PC-9 (cell line): ENCODE results near the gene LRG1. TPM values are rescaled to one million over a fixed set of nuclear protein-coding genes. Genes with fewer than 3 reads are reported as not detected.

Experiments
- BruUV-seq: library from RNA; stranded (reverse); fragments of 400-500 nt; replicated peaks from 2 replicates; lab custom pipeline; 2021; lab: Mats Ljungman, UMichigan
- CTCF ChIA-PET: fragments of 300-600 bp; sonication (Branson Sonifier 250); formaldehyde crosslinking; loops from one replicate; lab custom pipeline; 2022; ENCODE audit warnings: antibody characterized with exemption; lab: Charles Lee
- POLR2A ChIA-PET: fragments of 300-600 bp; sonication (Branson Sonifier 250); formaldehyde crosslinking; loops from one replicate; lab custom pipeline; 2022; ENCODE audit warnings: antibody characterized with exemption; ENCODE audit not compliant: unreplicated experiment; lab: Charles Lee
- DNase-seq, 2 experiments: peaks; one replicate each; pipeline versions ENCODE4 v3.0.0 to v3.0.0-alpha.2; 2015 to 2022; ENCODE audit warnings: mixed read lengths in 1 of 2
- H2AFZ ChIP-seq: fragments of 200-600 bp; sonication (generic); 2 replicates; pipeline ENCODE4 v1.8.1; 2017; ENCODE audit warnings: antibody characterized with exemption
- H3F3A ChIP-seq: fragments of 200-600 bp; sonication (generic); 2 replicates; pipeline ENCODE4 v1.8.1; 2017; ENCODE audit warnings: antibody characterized with exemption, mild to moderate bottlenecking, low read depth; ENCODE audit not compliant: insufficient read depth
- H3K27ac ChIP-seq: fragments of 200-600 bp; sonication (generic); 2 replicates; pipeline ENCODE4 v1.6.1; 2016; ENCODE audit warnings: mixed run types
- H3K27me3 ChIP-seq: fragments of 200-600 bp; sonication (generic); 2 replicates; pipeline ENCODE4 v1.6.1; 2016; ENCODE audit warnings: low read depth, mixed run types; ENCODE audit not compliant: insufficient read depth
- H3K36me3 ChIP-seq: fragments of 200-600 bp; sonication (generic); 2 replicates; pipeline ENCODE4 v1.6.1; 2016; ENCODE audit warnings: low read depth, mixed run types
- H3K4me1 ChIP-seq: fragments of 200-600 bp; sonication (generic); replicated peaks from 2 replicates; pipeline ENCODE4 v1.6.1; 2016; ENCODE audit warnings: mixed run types; ENCODE audit not compliant: insufficient read depth
- H3K4me2 ChIP-seq: fragments of 200-600 bp; sonication (generic); 2 replicates; pipeline ENCODE4 v1.6.1; 2017; ENCODE audit warnings: mixed run types
- H3K4me3 ChIP-seq: fragments of 200-600 bp; sonication (generic); 2 replicates; pipeline ENCODE4 v1.6.1; 2016; ENCODE audit warnings: mixed run types
- H3K79me2 ChIP-seq: fragments of 200-600 bp; sonication (generic); 2 replicates; pipeline ENCODE4 v1.6.1; 2017; ENCODE audit warnings: low read depth, mixed run types
- H3K9me2 ChIP-seq: fragments of 200-600 bp; sonication (generic); 2 replicates; pipeline ENCODE4 v1.8.1; 2017; ENCODE audit warnings: mild to moderate bottlenecking; ENCODE audit not compliant: insufficient read depth
- H3K9me3 ChIP-seq: fragments of 200-600 bp; sonication (generic); 2 replicates; pipeline ENCODE4 v1.8.1; 2016; ENCODE audit warnings: low read depth; ENCODE audit not compliant: insufficient read depth
- H4K20me1 ChIP-seq: fragments of 200-600 bp; sonication (generic); 2 replicates; pipeline ENCODE4 v1.8.1; 2017; ENCODE audit not compliant: insufficient read depth
- EZH2 ChIP-seq: fragments of 200-600 bp; sonication (generic); IDR thresholded peaks from 2 replicates; pipeline ENCODE4 v1.8.0; 2017; ENCODE audit warnings: antibody characterized with exemption, low read depth
- intact Hi-C: fragments of 100-400 bp; cut with micrococcal nuclease; formaldehyde crosslinking; loops from one replicate; pipeline ENCODE4 v1.10.0; 2022; ENCODE audit not compliant: unreplicated experiment
- total RNA-seq: library from RNA; stranded (reverse); gene quantifications from 2 replicates; pipeline ENCODE4 v1.2.3, GENCODE V29; 2021
- TF ChIP-seq, protein P1 (sequence below): fragments of 200-600 bp; sonication (generic); conservative IDR thresholded peaks from 2 replicates; pipeline ENCODE4 v1.6.1; 2017; ENCODE audit warnings: mixed run types, antibody characterized with exemption, mild to moderate bottlenecking, moderate library complexity

Gene LRG1
- total RNA-seq, 1 experiment from 2014 or later = 25.6 TPM

DNA sequence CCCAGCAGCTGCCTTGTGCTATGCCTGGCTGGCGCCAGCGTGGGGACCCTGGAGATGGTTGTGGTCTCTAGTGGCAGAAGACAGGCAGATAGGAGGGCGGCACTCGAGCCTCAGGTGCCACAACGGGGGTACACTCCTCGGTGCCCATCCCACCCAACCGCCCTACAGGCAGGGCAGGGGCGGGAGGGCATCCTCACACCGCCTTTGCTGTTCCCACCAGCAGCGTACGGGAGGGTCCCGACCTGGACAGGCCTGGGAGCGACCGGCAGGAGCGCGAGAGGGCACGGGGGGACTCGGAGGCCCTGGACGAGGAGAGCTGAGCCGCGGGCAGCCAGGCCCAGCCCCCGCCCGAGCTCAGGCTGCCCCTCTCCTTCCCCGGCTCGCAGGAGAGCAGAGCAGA lies 38.1 kb downstream of the LRG1 start:
- Histone ChIP-seq H3K36me3 (no peaks in the 10 kb centered on the region), H3K27ac (no peak overlapping the region), H3K79me2 (no peaks in the 10 kb centered on the region), H3K9me3 (no peaks in the 10 kb centered on the region), H4K20me1 (no peaks in the 10 kb centered on the region), H2AFZ (no peak overlapping the region), H3K9me2 (no peaks in the 10 kb centered on the region), H3F3A (no peaks in the 10 kb centered on the region), H3K4me3 (no peak overlapping the region), H3K4me1 (no peaks in the 10 kb centered on the region), H3K4me2 (no peak overlapping the region), H3K27me3 (no peaks in the 10 kb centered on the region)
- BruUV-seq = no TSS peak
- no peak for TF ChIP-seq EZH2
- TF ChIP-seq, protein P1, sequence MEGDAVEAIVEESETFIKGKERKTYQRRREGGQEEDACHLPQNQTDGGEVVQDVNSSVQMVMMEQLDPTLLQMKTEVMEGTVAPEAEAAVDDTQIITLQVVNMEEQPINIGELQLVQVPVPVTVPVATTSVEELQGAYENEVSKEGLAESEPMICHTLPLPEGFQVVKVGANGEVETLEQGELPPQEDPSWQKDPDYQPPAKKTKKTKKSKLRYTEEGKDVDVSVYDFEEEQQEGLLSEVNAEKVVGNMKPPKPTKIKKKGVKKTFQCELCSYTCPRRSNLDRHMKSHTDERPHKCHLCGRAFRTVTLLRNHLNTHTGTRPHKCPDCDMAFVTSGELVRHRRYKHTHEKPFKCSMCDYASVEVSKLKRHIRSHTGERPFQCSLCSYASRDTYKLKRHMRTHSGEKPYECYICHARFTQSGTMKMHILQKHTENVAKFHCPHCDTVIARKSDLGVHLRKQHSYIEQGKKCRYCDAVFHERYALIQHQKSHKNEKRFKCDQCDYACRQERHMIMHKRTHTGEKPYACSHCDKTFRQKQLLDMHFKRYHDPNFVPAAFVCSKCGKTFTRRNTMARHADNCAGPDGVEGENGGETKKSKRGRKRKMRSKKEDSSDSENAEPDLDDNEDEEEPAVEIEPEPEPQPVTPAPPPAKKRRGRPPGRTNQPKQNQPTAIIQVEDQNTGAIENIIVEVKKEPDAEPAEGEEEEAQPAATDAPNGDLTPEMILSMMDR = no peak
- ChIA-PET POLR2A (no interaction called here), CTCF (no interaction called here)
- no peak for DNase-seq
- intact Hi-C loops = no loop called here

DNA sequence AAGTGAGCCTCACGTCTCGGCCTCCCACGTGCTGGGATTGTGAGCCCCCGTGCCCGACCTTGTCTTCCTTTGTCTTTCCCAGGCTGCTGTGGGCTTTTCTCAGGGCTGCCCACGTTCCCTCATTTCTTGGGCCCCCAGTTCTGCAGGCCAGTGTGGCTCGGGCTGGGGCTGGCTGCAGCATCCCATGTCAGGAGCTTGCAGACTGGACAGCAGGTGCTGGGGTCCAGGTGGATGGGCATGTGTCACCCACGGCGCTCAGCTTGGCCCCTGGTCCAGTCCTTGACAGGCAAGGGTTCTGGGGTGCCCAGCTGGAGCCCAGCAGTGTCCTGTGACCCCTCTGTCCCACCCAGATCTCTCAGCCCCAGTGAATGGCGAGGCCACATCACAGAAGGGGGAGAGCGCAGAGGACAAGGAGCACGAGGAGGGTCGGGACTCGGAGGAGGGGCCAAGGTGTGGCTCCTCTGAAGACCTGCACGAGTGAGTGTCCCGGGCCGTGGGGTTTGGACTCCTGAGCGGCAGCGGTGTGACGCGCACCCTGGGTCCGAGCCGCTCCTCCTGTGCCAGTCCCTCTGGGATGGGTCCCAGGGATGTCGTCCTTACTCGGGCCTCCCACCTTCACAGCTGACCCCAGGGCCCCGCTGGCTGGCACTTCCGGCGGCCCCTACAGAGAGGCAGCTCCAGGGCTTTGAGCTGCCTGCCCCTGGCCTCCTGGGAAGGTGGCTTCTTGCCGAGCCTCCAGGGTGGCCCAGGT lies 38.8 kb downstream of the LRG1 start:
- H3K4me2 ChIP-seq = no peak overlapping the region
- no peaks in the 10 kb centered on the region for H3K36me3 ChIP-seq
- H3K9me2 ChIP-seq = no peaks in the 10 kb centered on the region
- no peaks in the 10 kb centered on the region for H3K9me3 ChIP-seq
- POLR2A ChIA-PET = no interaction called here
- intact Hi-C loops = no loop called here
- no peak for DNase-seq
- TF ChIP-seq, protein P1 = no peak
- no peak for TF ChIP-seq EZH2
- H3K27me3 ChIP-seq = no peaks in the 10 kb centered on the region
- no peak overlapping the region for H2AFZ ChIP-seq
- no TSS peak for BruUV-seq
- no peak overlapping the region for H3K4me3 ChIP-seq
- H3K79me2 ChIP-seq = no peaks in the 10 kb centered on the region
- H4K20me1 ChIP-seq = no peaks in the 10 kb centered on the region
- H3F3A ChIP-seq = no peaks in the 10 kb centered on the region
- CTCF ChIA-PET = interaction anchor here (0.7 kb wide), 1 partner anchor 696 kb away, joined by 15 read pairs; no protein-coding TSS in a partner anchor
- H3K27ac ChIP-seq = no peak overlapping the region
- no peaks in the 10 kb centered on the region for H3K4me1 ChIP-seq

DNA sequence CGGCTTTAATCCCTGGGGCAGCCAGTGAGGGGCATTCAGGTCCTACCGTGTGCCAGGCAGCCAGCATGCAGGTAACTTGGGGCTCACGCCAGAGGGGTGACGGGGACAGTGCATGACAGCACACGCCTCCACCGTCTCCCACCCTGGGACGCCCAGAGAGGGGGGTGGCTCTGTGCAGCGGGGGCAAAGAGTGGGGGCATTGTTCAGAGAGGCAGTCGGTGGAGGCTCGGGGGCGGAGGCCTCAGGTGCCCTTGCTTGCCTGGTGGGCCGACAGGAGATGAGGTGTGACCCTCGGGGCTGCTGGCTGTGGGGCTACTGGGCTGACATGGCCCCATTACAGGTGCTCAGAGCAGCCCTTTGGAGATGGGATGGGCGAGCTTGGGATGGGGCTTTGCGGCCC lies 40.0 kb downstream of the LRG1 start:
- H4K20me1 ChIP-seq = no peaks in the 10 kb centered on the region
- no peak overlapping the region for H3K4me3 ChIP-seq
- TF ChIP-seq EZH2 = no peak
- TF ChIP-seq, protein P1 = no peak
- no peaks in the 10 kb centered on the region for H3K4me1 ChIP-seq
- no peaks in the 10 kb centered on the region for H3F3A ChIP-seq
- no peak overlapping the region for H2AFZ ChIP-seq
- H3K36me3 ChIP-seq = no peaks in the 10 kb centered on the region
- no TSS peak for BruUV-seq
- CTCF ChIA-PET = no interaction called here
- intact Hi-C loops = no loop called here
- no peaks in the 10 kb centered on the region for H3K9me3 ChIP-seq
- no peaks in the 10 kb centered on the region for H3K9me2 ChIP-seq
- H3K4me2 ChIP-seq = no peak overlapping the region
- no peaks in the 10 kb centered on the region for H3K79me2 ChIP-seq
- H3K27me3 ChIP-seq = no peaks in the 10 kb centered on the region
- H3K27ac ChIP-seq = no peak overlapping the region
- POLR2A ChIA-PET = interaction anchor here (0.7 kb wide), 1 partner anchor 98 kb away, joined by 5 read pairs; no protein-coding TSS in a partner anchor
- no peak for DNase-seq
